H4 (cell line): ENCODE data around the gene GLE1. TPM values are rescaled to one million over a fixed set of nuclear protein-coding genes. Genes with fewer than 3 reads are reported as not detected.

Experiments
- total RNA-seq: library from RNA; depleted of rRNA; stranded (reverse); fragments of >200 nt; shearing (Covaris generic); gene quantifications from 2 replicates; pipeline ENCODE4 v1.2.3, GENCODE V29; 2014; rRNA removed

The GLE1 gene
- total RNA-seq, 1 experiment from 2014 or later: 35.5 TPM

Other genes starting within 250 kb of the GLE1 start
- gene GOLGA2, start 228.7 kb upstream of the GLE1 start, total RNA-seq: 40.3 and 56.0 TPM in 2 replicates
- gene SWI5, start 228.4 kb upstream of the GLE1 start, total RNA-seq: 59.5 and 66.7 TPM in 2 replicates
- gene TRUB2, start 182.3 kb upstream of the GLE1 start, total RNA-seq: 13.8 and 15.6 TPM in 2 replicates
- gene COQ4, start 181.9 kb upstream of the GLE1 start, total RNA-seq: 39.6 and 46.3 TPM in 2 replicates
- 15.1 and 21.9 TPM in 2 replicates for gene SLC27A4, start 164.2 kb upstream of the GLE1 start, total RNA-seq
- 52.3 and 71.9 TPM in 2 replicates for gene URM1, start 133.3 kb upstream of the GLE1 start, total RNA-seq
- gene CERCAM, start 83.9 kb upstream of the GLE1 start, total RNA-seq: 19.0 and 20.8 TPM in 2 replicates
- gene ODF2, start 48.7 kb upstream of the GLE1 start, total RNA-seq: 28.6 and 30.2 TPM in 2 replicates
- 46.5 and 52.8 TPM in 2 replicates for gene SPTAN1, start 47.9 kb downstream of the GLE1 start, total RNA-seq
- 56.9 and 69.0 TPM in 2 replicates for gene DYNC2I2, start 152.1 kb downstream of the GLE1 start, total RNA-seq
- gene SET, start 184.5 kb downstream of the GLE1 start, total RNA-seq: 568 and 655 TPM in 2 replicates
- 1.9 and 2.8 TPM in 2 replicates for gene PKN3, start 197.8 kb downstream of the GLE1 start, total RNA-seq
- gene ZDHHC12, start 219.4 kb downstream of the GLE1 start, total RNA-seq: 46.4 and 57.8 TPM in 2 replicates